Measurements from ENCODE around the gene C1QTNF12.

C1QTNF12 gene

DNA sequence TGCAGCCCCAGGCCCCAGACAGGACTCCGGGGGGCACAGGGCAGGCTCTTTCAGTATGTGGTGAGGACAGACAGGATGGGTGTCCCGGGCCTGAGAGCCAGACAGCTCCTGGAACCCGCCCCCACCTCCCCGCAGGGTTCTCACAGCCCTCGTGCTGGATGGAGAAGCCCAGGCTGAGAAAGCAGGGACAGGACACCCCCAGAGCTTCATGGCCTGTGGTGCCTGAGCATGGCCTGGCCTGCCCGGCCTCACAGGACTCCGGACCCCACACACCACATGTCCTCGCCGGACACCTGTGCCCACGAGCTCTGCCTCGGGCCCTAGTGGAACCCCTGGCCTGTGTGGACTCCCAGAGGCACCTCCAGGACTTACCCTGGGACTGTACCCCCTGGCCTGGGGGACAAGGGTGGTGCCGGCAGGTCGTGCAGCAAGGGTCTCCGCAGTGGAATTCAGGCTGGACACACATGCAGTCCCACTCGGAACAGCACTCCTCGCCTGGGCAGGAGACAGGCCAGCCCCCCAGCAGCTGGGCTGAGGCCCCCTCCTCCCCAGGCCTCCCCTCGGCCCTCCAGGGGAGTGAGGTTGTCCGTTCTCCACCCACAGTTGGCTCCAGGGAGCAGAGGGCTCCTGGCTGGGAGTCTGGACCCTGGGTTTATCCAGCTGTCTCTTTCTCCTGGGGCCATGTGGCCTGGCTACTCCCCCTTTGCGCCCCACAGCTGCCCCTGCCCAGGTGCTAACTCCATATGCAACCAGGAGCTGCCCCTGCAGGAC is 41.3 kb downstream of the C1QTNF12 start:
- no peak overlapping the region for H3K4me2 ChIP-seq
- H3K27ac ChIP-seq: no peak overlapping the region
- no peaks in the 10 kb centered on the region for H3K79me2 ChIP-seq (ENCODE audit: insufficient read depth, low read depth)
- H3K36me3 ChIP-seq (ENCODE audit: insufficient read depth): no peaks in the 10 kb centered on the region
- no peaks in the 10 kb centered on the region for H4K20me1 ChIP-seq (ENCODE audit: insufficient read depth)
- H2AFZ ChIP-seq (ENCODE audit: low read depth): no peak overlapping the region
- TF ChIP-seq, protein P1, sequence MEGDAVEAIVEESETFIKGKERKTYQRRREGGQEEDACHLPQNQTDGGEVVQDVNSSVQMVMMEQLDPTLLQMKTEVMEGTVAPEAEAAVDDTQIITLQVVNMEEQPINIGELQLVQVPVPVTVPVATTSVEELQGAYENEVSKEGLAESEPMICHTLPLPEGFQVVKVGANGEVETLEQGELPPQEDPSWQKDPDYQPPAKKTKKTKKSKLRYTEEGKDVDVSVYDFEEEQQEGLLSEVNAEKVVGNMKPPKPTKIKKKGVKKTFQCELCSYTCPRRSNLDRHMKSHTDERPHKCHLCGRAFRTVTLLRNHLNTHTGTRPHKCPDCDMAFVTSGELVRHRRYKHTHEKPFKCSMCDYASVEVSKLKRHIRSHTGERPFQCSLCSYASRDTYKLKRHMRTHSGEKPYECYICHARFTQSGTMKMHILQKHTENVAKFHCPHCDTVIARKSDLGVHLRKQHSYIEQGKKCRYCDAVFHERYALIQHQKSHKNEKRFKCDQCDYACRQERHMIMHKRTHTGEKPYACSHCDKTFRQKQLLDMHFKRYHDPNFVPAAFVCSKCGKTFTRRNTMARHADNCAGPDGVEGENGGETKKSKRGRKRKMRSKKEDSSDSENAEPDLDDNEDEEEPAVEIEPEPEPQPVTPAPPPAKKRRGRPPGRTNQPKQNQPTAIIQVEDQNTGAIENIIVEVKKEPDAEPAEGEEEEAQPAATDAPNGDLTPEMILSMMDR (conservative IDR thresholded peaks at IDR 0.05; ENCODE audit: low read depth, low read length): no peak
- no peak overlapping the region for H3K4me3 ChIP-seq (IDR thresholded peaks at IDR 0.05; ENCODE audit: insufficient read depth, low read depth, low read length)
- no peak overlapping the region for H3K9ac ChIP-seq
- peaks cover 26% of the 10 kb centered on the region for H3K4me1 ChIP-seq (ENCODE audit: low read depth, poor library complexity, severe bottlenecking)
- peaks cover 76% of the 10 kb centered on the region for H3K27me3 ChIP-seq (ENCODE audit: insufficient read depth, low read depth)

DNA sequence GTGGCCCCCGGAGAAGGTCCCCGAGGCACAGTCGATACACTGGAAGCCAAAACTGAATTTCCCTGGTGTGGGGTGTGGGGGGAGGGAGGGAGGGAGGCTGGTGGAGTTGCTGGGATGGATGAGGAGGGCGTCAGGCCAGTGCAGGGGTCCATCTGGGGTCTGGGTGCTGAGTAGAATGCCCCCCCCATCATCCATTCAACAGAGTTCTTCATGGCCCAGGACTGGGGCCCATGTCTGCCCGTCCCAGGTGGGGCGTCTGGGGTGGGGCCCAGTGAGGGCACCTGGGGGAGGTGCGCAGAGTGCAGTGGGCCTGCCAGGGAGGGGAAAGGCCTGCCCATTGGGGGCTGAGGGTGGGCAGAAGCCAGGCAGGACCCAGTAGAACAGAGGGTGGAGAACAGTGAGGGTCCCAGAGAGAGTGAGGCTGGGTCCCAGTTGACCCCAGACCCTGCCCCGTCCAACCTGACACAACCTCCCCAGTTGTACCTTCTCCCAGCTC is 42.0 kb downstream of the C1QTNF12 start:
- no peaks in the 10 kb centered on the region for H4K20me1 ChIP-seq (ENCODE audit: insufficient read depth)
- TF ChIP-seq, protein P1 (conservative IDR thresholded peaks at IDR 0.05; ENCODE audit: low read depth, low read length): no peak
- no peak overlapping the region for H3K4me3 ChIP-seq (IDR thresholded peaks at IDR 0.05; ENCODE audit: insufficient read depth, low read depth, low read length)
- no peak overlapping the region for H3K9ac ChIP-seq
- no peaks in the 10 kb centered on the region for H3K36me3 ChIP-seq (ENCODE audit: insufficient read depth)
- H3K27me3 ChIP-seq (ENCODE audit: insufficient read depth, low read depth): peaks cover 74% of the 10 kb centered on the region
- no peaks in the 10 kb centered on the region for H3K79me2 ChIP-seq (ENCODE audit: insufficient read depth, low read depth)
- H2AFZ ChIP-seq (ENCODE audit: low read depth): no peak overlapping the region
- no peak overlapping the region for H3K4me2 ChIP-seq
- H3K4me1 ChIP-seq (ENCODE audit: low read depth, poor library complexity, severe bottlenecking): peaks cover 26% of the 10 kb centered on the region
- no peak overlapping the region for H3K27ac ChIP-seq

DNA sequence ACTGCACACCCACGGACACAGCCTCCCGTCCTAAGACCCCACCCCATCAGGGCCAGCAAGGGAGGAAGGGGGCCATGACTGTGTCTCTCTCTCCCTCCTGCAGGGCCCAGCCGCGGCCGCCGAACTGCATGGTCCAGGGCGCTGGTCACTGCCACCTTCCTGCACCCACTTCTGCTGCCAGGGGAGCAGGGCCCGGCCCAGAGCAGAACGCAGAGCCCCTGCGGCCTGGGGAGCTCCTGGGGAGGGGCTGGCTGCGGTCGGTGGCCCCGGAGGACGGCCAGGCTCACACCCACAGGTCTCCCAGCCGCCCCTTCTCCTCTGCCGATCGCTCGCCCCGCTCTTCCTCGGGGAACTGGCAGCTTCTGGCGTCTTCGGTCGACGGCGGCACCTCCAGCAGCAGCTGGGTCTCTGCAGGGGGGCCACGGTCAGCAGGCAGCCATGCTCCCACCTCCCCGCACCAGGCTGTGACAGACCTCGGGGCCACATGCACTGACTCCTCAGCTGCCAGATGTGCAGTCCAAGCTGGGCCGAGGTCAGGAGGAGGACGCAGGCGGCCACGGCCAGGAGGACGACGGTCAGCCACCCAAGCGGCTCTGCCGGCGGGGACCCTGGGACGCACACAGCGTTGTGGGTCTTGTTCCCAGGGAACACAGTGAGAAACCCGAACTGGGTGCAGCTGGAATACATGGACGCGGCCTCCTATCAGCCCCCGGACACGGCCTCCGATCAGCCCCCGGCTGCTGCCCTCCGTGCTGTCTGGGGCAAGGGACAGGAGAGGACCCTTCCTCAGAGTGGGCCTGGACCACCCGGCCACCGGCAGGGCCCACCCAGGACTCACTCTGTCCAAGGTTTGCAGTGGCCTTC is 42.7 kb downstream of the C1QTNF12 start:
- peaks cover 67% of the 10 kb centered on the region for H3K27me3 ChIP-seq (ENCODE audit: insufficient read depth, low read depth)
- no peaks in the 10 kb centered on the region for H3K36me3 ChIP-seq (ENCODE audit: insufficient read depth)
- H3K79me2 ChIP-seq (ENCODE audit: insufficient read depth, low read depth): no peaks in the 10 kb centered on the region
- H3K9ac ChIP-seq: no peak overlapping the region
- H3K4me1 ChIP-seq (ENCODE audit: low read depth, poor library complexity, severe bottlenecking): peaks cover 21% of the 10 kb centered on the region
- H3K4me3 ChIP-seq (IDR thresholded peaks at IDR 0.05; ENCODE audit: insufficient read depth, low read depth, low read length): no peak overlapping the region
- H3K27ac ChIP-seq: no peak overlapping the region
- TF ChIP-seq, protein P1 (conservative IDR thresholded peaks at IDR 0.05; ENCODE audit: low read depth, low read length): no peak
- no peak overlapping the region for H3K4me2 ChIP-seq
- no peak overlapping the region for H2AFZ ChIP-seq (ENCODE audit: low read depth)
- H4K20me1 ChIP-seq (ENCODE audit: insufficient read depth): no peaks in the 10 kb centered on the region

DNA sequence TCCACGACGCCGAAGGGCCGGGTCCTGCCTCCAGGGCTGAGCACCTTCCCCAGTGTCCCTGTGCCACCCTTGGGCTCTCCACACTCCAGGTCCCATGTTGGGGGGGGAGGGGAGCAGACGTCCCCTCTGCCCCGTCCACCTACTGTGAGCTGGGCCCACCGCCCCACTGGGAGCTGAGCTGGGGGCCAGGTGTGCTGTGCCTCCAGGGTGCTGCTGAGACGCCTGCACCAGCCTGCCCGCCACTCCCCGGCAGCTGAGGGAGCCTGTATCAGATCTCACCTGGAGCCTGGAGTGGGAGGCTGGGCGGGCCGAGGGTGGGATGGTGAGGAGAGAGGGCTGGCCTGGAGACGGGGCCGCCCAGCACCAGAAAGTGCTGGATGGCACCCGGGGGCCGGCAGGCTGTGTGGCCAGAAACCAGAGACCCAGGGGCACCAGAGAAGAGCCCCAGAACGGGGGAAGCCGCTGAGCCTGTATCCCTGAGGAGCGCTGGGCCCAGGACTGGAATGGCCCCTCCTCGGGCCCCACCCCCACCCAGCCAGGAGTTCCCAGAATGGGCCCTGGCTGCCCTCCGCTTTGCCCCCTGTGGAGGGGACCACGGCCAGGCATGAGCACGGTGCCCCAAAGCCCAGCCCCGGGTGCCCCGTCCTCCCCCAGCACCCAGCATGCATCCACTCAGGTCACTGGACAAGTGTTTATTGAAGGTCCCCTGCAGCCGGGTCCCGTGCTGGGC is 43.5 kb downstream of the C1QTNF12 start:
- H3K27ac ChIP-seq: no peak overlapping the region
- H3K27me3 ChIP-seq (ENCODE audit: insufficient read depth, low read depth): peaks cover 64% of the 10 kb centered on the region
- H3K4me1 ChIP-seq (ENCODE audit: low read depth, poor library complexity, severe bottlenecking): peaks cover 13% of the 10 kb centered on the region
- H3K36me3 ChIP-seq (ENCODE audit: insufficient read depth): no peaks in the 10 kb centered on the region
- no peak overlapping the region for H3K4me3 ChIP-seq (IDR thresholded peaks at IDR 0.05; ENCODE audit: insufficient read depth, low read depth, low read length)
- no peaks in the 10 kb centered on the region for H4K20me1 ChIP-seq (ENCODE audit: insufficient read depth)
- no peak overlapping the region for H2AFZ ChIP-seq (ENCODE audit: low read depth)
- H3K9ac ChIP-seq: no peak overlapping the region
- no peaks in the 10 kb centered on the region for H3K79me2 ChIP-seq (ENCODE audit: insufficient read depth, low read depth)
- TF ChIP-seq, protein P1 (conservative IDR thresholded peaks at IDR 0.05; ENCODE audit: low read depth, low read length): no peak
- no peak overlapping the region for H3K4me2 ChIP-seq
